Measurements from ENCODE around the gene GRID2. TPM values are rescaled to one million over a fixed set of nuclear protein-coding genes. Genes with fewer than 3 reads are reported as not detected.

The GRID2 gene
- total and polyA plus RNA-seq, 9 of the 15 experiments (the other 6 are each of a cell fraction or from before 2014, with no cell fraction given), result 0.04 TPM; not detected in 7

DNA sequence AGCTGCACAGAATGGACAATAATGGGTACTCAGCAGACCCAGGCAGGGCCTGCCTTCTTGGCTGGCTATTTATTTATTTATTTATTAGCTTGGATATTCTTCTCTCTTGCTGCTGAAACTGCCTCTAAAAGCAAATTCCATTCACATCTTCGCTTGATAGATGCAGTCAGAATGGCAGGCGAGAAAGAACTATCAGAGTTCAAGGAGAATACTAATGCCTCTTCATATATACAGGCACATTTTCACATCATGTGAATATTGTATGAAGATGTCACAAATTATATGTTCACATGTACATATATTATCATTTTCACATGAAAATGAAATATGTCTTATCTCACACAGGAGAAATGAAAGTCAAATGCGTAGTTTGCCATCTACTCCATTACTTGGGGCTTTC is 1045.1 kb downstream of the GRID2 start:
- Histone ChIP-seq H3K4me2 (ENCODE audit: insufficient read depth, low read length) (no peak overlapping the region), H3K36me3 (ENCODE audit: control insufficient read depth, insufficient read depth, low read length) (no peaks in the 10 kb centered on the region), H3K27me3 (ENCODE audit: control insufficient read depth in 2 of 2, insufficient read depth in 2 of 2, low read length in 2 of 2) (no peaks in the 10 kb centered on the region), H3K4me3 (no peak overlapping the region), H3K9ac (ENCODE audit: insufficient read depth in 1 of 2, low read depth in 2 of 2, low read length in 2 of 2) (no peak overlapping the region), H3K79me2 (ENCODE audit: control insufficient read depth, insufficient read depth, low read length) (no peaks in the 10 kb centered on the region), H3K9me1 (ENCODE audit: control insufficient read depth, insufficient read depth, low read length) (no peaks in the 10 kb centered on the region), H3K4me1 (replicated peaks in 1 of 2; ENCODE audit: control insufficient read depth in 2 of 2, insufficient read depth in 2 of 2, low read length in 2 of 2) (no peaks in the 10 kb centered on the region), H3K9me3 (replicated peaks; ENCODE audit: control insufficient read depth, insufficient read depth, low read depth, low read length) (no peaks in the 10 kb centered on the region), H3K27ac (ENCODE audit: extremely low read depth, low read depth, low read length) (no peak overlapping the region), H4K20me1 (replicated peaks; ENCODE audit: control insufficient read depth, insufficient read depth, low read length) (no peaks in the 10 kb centered on the region), H2AFZ (ENCODE audit: low read depth, low read length) (no peak overlapping the region)
- in situ Hi-C loops (cut with MboI), result no loop called here
- no peak for FAIRE-seq
- intact Hi-C loops (cut with micrococcal nuclease), result no loop called here
- no peak for ATAC-seq
- BruUV-seq (replicated peaks), result no TSS peak
- POLR2A ChIA-PET, result no interaction called here
- TF ChIP-seq GTF2B (IDR thresholded peaks at IDR 0.05; ENCODE audit: extremely low read depth, insufficient read length), result no peak
- TF ChIP-seq RCOR1 (IDR thresholded peaks at IDR 0.05; ENCODE audit: borderline replicate concordance in 1 of 2, low read depth in 2 of 2, low read length in 2 of 2), result no peak
- TF ChIP-seq, protein P1, sequence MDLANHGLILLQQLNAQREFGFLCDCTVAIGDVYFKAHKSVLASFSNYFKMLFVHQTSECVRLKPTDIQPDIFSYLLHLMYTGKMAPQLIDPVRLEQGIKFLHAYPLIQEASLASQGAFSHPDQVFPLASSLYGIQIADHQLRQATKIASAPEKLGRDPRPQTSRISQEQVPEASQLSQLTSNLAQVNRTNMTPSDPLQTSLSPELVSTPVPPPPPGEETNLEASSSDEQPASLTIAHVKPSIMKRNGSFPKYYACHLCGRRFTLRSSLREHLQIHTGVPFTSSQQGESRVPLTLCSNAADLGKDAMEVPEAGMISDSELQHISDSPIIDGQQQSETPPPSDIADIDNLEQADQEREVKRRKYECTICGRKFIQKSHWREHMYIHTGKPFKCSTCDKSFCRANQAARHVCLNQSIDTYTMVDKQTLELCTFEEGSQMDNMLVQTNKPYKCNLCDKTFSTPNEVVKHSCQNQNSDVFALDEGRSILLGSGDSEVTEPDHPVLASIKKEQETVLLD (IDR thresholded peaks at IDR 0.05), result no peak
- TF ChIP-seq HLTF (IDR thresholded peaks at IDR 0.05), result no peak
- TF ChIP-seq C11orf30 (IDR thresholded peaks at IDR 0.05; ENCODE audit: low read depth), result no peak
- no peak for TF ChIP-seq POLR2H (tag; IDR thresholded peaks at IDR 0.05; ENCODE audit: low read depth)
- TF ChIP-seq, protein P2, sequence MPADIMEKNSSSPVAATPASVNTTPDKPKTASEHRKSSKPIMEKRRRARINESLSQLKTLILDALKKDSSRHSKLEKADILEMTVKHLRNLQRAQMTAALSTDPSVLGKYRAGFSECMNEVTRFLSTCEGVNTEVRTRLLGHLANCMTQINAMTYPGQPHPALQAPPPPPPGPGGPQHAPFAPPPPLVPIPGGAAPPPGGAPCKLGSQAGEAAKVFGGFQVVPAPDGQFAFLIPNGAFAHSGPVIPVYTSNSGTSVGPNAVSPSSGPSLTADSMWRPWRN (IDR thresholded peaks at IDR 0.05; ENCODE audit: low read depth), result no peak
- TF ChIP-seq SMARCB1 (IDR thresholded peaks at IDR 0.05; ENCODE audit: insufficient read length, low read depth), result no peak
- CTCF ChIA-PET (ENCODE audit: low intra/inter-chr PET ratio), result no interaction called here
- WGBS (ENCODE audit: insufficient coverage, low coverage, missing lambda C conversion rate), result 0% methylated on average over 3 of the region's 3 CpGs
- no peak for DNase-seq (ENCODE audit: extremely low read depth in 1 of 4, low spot score in 3 of 4)
